Stimulated activated CD8-positive, alpha-beta memory T cell treated with anti-CD3 and anti-CD28 coated beads, Interleukin-15, amount 100 ng/mL, for 4 hours (primary cell): Measurements from ENCODE around the gene PGBD5.
"Not testable (repeated sequence)": the region's sequence is repeated elsewhere in the genome, so short reads cannot be mapped to it uniquely, and the experiment has no call there.

Experiments
- DNase-seq, 2 donors: peaks; one replicate each; pipeline ENCODE4 v3.0.0-alpha.2; 2020; ENCODE audit warnings: low read depth in 2 of 2

The PGBD5 gene

DNA sequence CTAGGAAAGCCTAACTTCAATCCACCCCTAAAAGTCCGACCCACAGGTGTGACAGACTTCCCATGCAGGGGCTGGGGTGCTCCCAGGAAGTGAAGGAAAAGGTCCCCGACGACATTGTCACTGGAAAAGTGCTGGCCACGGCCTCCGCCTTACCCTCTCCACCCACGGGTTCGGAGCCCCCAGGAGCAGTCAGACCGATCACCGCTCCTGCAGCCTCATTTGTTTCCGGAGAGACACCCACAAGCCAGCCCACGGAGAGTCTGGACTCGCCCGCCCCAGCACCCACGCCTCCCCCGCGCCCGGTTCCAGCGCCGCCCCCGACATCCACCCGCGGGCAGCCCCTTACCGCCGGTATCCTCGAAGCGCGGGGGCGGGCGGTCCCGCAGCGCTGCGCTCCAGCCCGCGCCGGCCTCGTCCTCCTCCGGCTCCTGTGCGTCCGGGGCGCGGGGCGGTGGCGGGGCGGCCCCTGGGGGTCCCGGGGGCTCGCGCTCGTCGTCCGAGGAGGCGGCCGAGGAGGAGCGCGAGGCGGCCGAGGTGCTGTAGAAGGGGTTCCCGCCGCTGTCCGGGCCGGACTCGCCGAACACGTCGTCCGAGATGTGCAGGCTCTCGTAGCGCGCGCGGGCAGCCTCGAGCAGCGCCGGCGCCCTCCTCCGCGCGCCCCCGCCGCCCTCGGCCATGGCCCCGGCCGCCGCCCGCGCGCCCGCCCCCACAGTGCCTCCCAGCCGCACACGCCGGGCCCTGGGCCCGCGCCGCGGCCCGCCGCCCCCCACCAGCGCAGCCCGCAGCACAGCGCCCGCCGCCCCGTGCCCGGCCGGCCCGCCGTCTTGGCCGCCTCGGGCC is 660 bp downstream of the PGBD5 start:
- no peak for DNase-seq

DNA sequence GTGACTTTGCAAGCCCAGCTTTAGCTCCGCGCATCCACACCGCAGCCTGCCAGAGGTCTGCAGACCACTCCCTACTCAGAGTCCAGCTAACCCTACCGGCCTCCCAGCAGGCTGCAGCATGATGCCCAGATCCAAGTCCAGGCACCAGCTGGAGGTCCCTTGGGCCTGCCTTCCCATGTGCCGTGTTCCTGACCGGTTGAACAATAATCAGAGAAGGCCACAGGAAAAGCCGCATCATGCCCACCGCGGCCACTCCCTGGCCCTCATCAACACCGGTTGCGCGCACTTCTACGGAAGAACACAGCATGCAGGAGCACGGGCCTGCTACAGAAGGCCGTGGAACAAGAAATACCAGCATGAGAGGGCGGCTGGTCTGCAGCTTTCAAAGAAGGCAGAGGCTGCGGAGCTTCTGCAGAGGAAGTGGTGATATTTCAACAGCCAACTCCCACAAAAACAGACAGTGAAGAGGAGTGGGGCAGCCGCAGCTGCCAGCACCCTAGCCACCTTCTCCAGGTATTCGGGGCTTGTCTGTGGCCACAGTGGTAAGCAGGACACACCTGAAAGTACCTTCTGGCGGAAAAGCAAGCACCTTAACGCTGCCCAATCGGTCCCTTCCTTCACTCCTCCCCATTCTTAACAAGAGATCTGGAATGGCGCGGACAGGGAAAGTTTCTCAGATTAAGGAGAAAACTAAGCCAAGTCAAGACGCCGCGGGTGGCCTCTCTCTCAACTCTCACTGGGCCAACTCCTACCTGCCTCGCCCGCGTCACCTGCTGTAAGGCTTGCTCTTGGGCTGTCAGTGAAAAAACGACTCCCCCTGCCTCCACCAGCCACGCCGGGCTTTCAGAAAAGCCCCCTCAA is 1.5 kb downstream of the PGBD5 start:
- DNase-seq: no peak

DNA sequence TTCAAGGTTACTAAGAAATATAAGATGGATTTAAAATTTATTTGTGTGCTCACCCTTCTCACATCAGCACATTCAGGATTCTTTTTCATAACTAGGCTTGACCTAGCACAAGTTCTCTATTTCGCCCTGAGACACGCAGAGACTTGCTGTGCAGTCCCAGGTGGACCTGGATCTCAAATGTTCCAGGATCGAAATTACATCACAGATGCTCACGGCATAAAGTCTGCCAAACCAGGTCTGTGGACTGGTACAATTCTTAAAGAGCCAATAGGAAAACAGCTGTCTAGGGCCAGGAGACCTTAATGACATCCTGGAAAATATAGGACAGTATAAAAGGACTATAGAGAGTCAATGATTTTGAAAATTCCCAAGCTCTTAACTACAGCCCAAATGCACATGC is 2.2 kb downstream of the PGBD5 start:
- no peak for DNase-seq

DNA sequence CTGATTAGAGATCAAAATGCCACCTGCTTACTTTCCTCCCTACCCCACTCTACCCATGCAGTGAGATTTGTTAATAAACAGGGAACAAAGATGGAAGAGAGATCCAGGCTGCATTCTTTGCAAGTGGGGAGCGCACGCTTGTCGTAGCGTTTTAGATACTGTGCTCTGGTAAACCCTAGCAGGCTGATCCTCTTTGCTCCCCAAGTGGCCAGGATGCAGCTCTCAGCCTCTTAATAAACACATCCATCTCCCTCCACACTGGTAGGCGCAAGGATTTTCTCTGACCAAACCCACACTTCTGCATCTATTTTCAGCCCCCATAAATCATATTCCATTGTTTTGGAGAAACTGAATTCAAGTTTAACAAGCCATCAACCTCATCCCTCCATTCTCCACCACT is 2.9 kb downstream of the PGBD5 start:
- DNase-seq: no peak

DNA sequence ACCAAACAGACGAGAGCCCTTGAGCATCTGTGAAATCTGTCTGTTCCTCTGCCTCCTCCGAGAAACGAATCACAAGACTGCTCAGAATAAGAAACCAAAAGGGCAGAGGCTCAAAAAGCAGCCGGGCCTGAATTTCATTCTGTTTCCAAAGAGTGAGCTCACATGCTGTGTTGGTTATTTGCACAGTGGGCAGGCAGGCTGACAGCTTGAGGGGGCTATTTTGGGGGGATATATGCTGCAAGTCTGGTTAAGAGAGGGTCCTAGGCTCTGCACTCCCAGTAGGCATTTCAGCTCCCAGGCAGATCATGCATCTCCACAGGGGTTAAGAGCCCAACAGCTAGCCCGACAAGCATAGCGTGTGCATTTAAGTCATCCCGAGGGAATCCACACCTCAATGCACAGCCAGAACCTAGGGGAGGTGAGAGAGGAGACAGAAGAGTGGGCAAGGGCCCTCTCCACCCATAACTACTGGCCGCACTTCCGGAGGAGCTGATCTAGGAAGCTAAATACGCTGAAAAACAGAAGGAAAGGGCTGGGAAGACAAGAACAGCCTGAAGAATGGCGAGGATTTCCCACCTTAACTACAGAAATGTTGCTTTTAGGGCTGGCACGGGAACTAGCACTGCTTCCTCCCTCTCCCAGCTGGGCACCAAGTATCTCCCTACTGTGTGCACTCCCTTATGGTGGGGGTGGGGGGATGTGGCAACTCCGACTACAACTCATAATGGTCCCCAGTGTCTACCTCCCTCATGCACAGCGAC is 3.7 kb downstream of the PGBD5 start:
- no peak for DNase-seq

DNA sequence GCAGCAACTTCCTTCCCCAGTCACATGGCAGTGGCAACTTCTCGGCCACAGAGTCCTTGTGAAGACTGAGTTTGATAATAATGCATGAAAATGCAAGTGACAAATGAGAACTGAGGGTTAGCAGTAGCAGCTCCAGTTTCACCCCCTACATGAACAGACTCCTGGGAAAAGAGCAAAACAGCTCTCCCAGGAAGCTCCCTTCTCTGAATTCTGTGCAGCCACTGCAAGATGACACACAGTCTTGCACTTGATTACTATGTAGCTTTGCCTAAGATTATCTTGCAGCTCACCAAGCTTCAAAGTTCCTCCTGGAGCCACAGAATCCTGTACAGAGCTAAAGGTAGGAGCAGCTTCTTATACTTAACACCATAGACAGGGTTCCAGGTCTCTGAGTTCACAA is 4.7 kb downstream of the PGBD5 start:
- no peak for DNase-seq

DNA sequence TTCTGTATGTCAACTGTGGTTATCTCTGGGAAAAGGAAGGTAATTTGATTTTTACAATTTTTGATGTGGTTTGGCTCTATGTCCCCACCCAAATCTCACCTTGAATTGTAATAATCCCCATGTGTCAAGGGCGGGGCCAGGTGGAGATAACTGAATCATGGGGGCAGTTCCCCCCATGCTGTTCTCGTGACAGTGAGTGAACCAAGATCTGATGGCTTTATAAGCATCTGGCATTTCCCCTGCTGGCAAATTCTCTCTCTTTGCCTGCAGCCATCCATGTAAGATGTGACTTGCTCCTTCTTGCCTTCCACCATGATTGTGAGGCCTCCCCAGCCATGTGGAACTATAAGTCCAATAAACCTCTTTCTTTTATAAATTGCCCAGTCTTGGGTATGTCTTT is 5.8 kb downstream of the PGBD5 start:
- not testable (repeated sequence) for DNase-seq

DNA sequence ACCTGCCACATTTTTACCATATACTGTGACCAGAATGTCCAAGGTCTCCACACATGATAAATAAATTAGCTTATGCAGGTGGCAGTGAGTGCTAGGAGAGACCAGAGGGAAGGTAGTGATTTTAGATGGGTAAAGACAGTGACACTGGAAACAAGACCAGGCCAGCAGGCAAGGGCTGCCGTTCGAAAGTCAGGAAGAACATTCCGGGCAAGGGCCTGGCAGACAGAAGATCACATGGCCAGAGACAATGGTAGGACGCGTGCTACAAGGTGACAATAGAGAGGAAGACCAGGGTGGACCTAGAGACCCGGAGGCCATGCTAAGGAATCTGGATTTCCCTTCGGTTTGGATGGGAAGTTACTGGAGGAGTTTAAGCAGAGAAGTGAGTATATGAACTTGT is 9.7 kb downstream of the PGBD5 start:
- no peak for DNase-seq

DNA sequence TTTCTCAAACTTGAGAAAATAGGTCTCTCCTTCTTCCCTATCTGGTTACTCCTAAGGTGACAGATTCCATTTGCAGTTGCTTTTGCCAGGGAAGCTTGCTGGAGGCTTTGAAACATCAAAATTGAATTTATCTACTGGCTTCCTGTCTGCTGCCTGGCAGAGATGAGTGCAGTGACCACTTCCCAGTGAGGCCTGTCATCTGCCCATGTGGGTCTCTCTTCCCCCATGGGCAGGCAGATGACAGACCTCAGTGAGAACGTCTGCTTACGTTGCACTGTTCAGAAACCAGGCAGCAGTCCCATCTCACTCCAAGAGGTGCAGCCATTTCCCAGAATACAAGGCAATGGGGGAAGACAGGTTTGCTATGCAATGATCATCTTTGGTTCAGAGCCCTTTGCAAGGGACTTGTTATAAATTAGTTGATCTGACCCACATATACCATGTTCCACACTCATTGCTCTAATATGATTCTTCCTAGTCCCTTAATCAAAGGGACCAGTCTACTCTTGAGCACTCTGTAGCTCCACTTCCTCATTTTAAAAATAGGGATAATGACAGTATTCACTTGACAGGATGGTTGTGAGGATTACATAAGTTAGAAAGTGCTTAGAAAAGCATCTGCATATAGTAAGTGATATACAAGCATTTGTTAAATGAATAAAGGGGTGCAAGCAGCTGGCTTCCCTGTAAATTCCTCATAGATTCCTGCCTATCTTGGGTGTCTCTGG is 10.6 kb downstream of the PGBD5 start:
- DNase-seq: no peak

DNA sequence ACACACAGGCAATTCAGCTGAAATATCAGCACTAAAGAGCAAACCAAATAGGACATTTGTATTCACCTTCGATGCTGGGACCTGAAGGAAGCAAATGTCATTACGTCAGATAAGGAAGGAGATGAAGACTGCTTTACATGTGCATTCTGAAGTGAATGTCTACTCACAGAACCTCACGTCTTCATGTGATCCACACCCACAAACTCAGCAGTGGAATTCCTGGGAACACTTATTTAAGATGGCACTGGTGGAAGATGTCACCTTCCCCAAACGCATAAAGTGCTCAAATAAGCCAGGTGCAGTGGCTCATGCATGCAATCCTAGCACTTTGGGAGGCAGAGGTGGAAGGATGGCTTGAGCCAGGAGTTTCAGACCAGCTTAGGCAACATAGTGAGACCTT is 11.4 kb downstream of the PGBD5 start:
- no peak for DNase-seq

DNA sequence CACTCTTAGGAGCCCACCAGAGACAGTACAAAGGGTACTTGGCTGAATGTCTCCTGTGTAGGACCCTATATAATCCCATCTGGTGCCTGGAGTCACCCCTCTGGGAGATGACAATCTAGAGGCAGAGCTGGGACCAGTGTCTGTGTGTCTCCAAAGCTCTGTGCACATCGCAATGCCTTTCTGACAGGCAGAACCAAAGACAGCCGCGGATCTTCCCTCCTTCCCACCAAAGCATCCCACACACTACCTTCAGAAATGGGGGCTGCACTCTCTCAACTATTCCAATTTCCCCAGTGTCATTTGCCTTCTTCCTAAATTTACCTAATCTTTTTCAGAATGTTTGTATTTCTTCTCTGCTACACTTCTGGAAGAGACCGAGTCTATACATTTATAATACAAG is 12.0 kb downstream of the PGBD5 start:
- no peak for DNase-seq

DNA sequence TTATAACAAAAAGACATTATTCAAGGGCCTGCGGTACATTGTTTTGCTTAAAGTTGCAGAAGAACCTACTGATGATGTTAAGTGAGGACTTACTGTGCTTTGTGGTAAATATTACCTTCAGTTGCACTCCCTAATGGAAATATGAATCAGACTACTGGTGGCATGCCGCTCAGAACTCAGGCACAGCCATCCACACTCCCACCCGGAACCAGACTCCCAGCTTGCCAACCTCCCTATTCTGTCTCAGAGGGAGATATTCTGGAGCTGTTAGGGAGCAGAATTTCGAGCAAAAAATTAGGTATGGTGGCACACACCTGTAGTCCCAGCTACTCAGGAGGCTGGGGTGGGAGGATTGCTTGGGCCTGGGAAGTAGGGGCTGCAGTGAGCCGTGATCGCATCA is 13.1 kb downstream of the PGBD5 start:
- DNase-seq: no peak

DNA sequence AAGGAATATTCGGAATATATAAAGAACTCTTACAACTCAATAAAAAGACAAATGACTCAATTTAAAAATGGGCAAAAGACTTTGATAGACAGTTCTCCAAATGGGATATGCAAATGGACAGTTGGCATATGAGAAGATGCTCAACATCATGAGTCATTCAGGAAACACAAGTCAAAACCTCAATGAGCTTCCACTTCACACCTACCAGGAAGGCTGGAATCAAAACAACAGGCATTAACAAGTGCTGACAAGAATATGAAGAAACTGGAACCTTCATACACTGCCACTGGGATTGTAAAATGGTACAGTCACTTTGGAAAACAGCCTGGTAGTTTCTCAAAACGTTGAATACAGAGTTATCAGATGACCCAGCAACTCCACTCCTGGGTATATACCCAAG is 17.2 kb downstream of the PGBD5 start:
- DNase-seq: no peak

DNA sequence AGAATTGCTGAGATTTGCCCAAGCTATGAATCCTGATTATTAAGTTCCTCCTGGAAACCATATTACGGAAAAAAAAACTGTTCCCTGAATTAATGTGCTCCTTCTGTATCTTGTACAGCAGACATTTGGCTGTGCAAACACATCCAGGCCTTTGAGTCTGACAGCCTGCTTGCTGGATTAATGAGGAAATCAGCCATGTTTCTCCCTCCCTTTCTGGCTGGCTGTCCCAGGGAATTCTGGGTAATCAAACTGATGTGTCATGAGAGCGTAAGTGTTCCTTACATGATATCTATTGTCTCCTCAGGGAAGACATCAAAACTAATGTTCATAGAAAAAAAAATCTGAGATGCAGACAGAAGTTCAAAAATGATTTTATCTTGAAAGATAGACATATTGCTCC is 18.8 kb downstream of the PGBD5 start:
- no peak for DNase-seq

DNA sequence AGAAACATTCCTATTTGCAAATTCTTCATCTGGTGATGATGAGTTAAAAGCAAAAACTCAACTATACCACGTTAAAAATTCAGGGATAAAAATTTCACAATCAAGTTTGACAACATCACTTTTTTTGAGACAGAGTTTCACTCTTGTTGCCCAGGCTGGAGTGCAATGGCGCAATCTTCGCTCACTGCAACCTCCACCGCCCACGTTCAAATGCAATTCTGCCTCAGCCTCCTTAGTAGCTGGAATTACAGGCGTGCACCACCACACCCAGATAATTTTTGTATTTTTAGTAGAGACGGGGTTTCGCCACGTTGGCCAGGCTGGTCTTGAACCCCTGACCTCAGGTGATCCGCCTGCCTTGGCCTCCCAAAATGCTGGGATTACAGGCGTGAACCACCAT is 19.4 kb downstream of the PGBD5 start:
- not testable (repeated sequence) for DNase-seq

DNA sequence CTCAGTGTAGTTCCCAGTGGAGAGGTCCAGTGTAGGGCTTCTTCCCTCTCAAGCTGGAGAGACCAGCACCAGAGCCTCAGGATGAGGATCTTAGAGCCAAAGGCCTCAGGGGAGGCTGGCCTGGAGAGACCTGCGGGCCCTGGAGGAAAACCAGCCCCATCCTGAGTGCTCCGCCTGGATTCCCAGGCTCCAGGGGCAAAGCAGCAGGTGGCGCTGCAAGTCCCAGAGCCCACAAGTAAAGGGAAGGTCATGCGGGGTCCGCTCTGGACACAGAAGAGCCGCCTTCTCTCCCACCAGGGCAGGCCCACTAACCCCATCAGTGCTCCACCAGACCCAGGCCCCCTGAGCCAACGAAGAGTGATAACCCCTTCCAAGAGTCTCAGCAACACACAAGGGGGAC is 22.7 kb downstream of the PGBD5 start:
- no peak for DNase-seq

DNA sequence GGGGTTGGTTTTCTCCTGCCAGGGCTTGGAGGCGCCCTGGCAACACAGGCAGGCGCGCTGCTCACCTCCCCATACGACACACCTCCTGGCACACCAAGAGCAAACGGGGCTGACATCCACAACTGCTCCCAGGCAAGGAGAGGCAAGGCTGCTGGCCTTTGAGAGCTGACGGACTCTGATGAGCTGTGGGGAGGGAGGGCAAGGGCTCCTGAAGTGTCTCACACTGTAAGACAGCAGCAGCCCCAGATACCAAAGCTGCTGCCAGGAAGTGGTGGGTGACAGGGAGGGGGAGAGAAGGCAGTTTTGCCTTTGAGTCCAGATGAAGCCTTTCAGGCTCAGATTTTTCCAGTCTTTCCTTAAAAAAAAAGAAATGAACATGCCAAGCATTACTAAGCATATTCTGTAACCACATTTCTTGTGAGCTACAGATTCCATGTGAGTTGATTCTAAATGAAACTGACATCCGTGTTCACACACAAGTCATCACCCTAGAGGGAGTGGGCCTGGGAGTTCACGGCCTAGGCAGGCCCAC is 24.3 kb downstream of the PGBD5 start:
- DNase-seq: no peak

DNA sequence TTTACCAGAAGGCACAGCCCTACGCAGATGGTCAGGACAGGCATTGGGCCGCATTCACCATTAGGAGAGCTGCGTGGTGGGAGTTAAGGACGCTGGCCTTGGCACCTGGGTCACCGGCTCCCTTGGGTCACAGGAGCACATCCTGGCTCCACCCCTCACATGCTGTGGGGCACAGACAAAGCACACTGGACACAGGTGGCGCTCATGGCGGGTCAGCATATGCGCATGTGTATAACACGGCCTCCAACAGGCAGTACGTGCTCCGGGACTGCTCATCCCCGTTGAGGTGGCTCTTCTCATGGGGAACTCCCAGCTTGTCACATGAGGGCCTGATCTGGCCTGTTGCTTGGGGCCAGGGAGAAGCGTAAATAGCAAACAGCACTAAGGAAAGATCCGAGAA is 25.0 kb downstream of the PGBD5 start:
- no peak for DNase-seq

DNA sequence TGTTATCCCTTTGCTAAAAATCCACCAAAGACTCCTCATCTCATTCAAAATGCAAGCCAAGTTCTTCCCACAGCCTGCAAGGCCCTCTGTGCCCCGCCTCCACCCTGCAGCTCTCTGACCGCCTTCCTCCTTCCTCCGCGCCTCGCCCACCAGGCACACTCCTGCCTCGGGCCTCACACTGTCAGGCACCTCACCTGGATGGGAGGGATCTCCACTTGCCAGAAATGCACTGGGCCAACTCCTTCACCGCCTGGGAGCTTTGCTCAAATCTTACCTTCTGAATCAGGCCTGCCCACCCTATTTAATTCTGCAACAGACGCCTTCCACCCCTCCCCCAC is 26.2 kb downstream of the PGBD5 start:
- DNase-seq: no peak

DNA sequence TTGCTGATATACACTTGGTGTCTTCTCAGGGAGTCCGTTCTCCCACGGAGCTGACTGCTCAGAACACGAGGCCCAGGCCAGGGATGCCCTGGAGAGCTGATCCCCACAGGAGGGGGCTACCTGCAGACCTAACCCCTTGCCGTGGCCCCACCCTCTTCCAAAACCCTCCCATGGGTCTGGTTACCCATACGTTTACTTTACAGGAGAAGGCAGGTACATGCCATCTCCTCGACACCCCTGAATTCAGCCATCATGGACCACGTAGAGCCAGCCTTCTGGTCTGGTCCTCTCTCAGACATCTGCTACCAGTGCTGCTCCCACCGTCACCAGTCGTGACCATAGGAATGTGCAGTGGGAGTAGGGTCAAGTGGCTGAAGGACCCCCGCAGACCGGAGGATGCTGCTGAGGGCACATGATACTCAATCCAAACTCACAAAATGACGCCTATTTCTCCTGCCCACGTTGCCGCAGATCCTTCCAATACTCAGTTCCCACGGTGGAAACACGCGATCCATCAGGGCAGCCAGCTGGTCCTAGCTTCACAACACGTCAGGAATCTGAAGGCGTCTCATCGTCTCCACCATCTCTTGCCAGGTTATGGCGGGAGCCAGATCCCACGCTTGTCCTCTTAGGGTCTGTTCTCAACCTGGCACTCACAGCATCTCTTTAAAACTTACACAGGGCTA is 26.7 kb downstream of the PGBD5 start:
- no peak for DNase-seq

DNA sequence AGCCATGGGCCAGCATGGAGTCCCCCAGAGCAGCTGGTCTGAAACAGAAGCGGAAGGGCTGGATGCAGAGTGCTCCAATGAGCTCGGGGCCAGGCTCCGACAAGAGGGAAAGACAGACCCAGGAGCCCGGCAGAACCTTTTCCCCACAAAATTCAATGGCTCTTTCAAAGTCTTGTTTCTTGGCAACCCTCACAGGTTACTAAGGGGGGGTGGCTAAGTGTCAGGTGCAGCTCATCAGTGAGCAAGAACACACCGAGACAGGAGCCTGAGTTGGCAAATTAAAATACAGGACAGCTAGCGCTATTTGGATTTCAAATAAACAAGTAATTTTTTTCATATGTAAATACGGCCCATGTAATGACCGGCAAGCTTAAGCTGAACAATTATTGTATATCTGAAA is 27.3 kb downstream of the PGBD5 start:
- DNase-seq: no peak
